Measurements from ENCODE around the gene SSRP1.
A peak's percentile ranks its signal among the peaks of the same experiment; 100 is the strongest.

SSRP1 gene

GRCh38 chr11:57345555-57346211, 10.0 kb upstream of the SSRP1 start (continued):
- TF ChIP-seq ZSCAN5A (tag by site-specific recombination; IDR thresholded peaks at IDR 0.05) (no peak), WT1 (tag by site-specific recombination; IDR thresholded peaks at IDR 0.05) (no peak), ZNF529 (tag by site-specific recombination; IDR thresholded peaks at IDR 0.05; ENCODE audit: insufficient replicate concordance) (no peak), ZNF654 (tag by site-specific recombination; IDR thresholded peaks at IDR 0.05; ENCODE audit: low read depth) (peak; percentile 69)

- no peaks in the 10 kb centered on the region for H3K36me3 ChIP-seq (ENCODE audit: control insufficient read depth in 2 of 2, insufficient read depth in 1 of 2, low read length in 2 of 2)
- no peak for TF ChIP-seq ZNF302 (tag by site-specific recombination; IDR thresholded peaks at IDR 0.05; ENCODE audit: low read depth)
- no peak for TF ChIP-seq ZNF362 (tag by site-specific recombination; IDR thresholded peaks at IDR 0.05)
- TF ChIP-seq ZNF555 (tag by site-specific recombination; conservative IDR thresholded peaks at IDR 0.05), result no peak
- ChIA-PET CTCF (interaction anchor here (0.5 to 2.0 kb wide), 5 partner anchors 113 to 1179 kb away, joined by 3 to 16 read pairs (median 5); no protein-coding TSS in a partner anchor), POLR2A (no interaction called here)
- H3K9me3 ChIP-seq (ENCODE audit: control insufficient read depth, insufficient read depth, low read depth, low read length), result no peaks in the 10 kb centered on the region
- H3K4me3 ChIP-seq (ENCODE audit: low read depth, low read length), result no peak overlapping the region
- no peak overlapping the region for H3K27ac ChIP-seq (ENCODE audit: extremely low read depth, low read depth, low read length)
- no peaks in the 10 kb centered on the region for H3K4me1 ChIP-seq (ENCODE audit: control insufficient read depth, insufficient read depth, low read length)
Observed at GRCh38 chr11:57344826-57345225, 9.1 kb upstream of the SSRP1 start.

GRCh38 chr11:57343825-57344224, 8.1 kb upstream of the SSRP1 start:
- ChIA-PET CTCF (interaction anchor here (0.6 to 1.8 kb wide), 8 partner anchors 75 to 1170 kb away, joined by 3 to 5 read pairs (median 4); no protein-coding TSS in a partner anchor), POLR2A (no interaction called here)
- TF ChIP-seq FEZF1 (tag by site-specific recombination; IDR thresholded peaks at IDR 0.05) (peak; percentile 45; the same call in 1 of the 2 replicates), ZBTB44 (tag by site-specific recombination; IDR thresholded peaks at IDR 0.05) (peak; percentile 86), ZBTB20 (tag by site-specific recombination; IDR thresholded peaks at IDR 0.05) (peak; percentile 83), PATZ1 (tag by site-specific recombination; IDR thresholded peaks at IDR 0.05) (no peak)

GRCh38 chr11:57342702-57343101, 7.0 kb upstream of the SSRP1 start:
- ChIA-PET CTCF (interaction anchor here (0.6 to 1.8 kb wide), 5 partner anchors 11 to 301 kb away, joined by 3 to 5 read pairs (median 3); no protein-coding TSS in a partner anchor), POLR2A (no interaction called here)
- no peak for TF ChIP-seq GLI4 (tag by site-specific recombination; IDR thresholded peaks at IDR 0.05)
- TF ChIP-seq EGR2 (tag by site-specific recombination; IDR thresholded peaks at IDR 0.05; ENCODE audit: low read depth), result peak; percentile 91
- TF ChIP-seq SETDB1 (IDR thresholded peaks at IDR 0.05; ENCODE audit: insufficient read length, low read length), result no peak
- TF ChIP-seq ZFHX2 (tag by site-specific recombination; conservative IDR thresholded peaks at IDR 0.05), result peak; percentile 89
- TF ChIP-seq KLF10 (tag by site-specific recombination; IDR thresholded peaks at IDR 0.05), result no peak

More at GRCh38 chr11:57343825-57344224, 8.1 kb upstream of the SSRP1 start:
- Histone ChIP-seq H3K27ac (ENCODE audit: extremely low read depth, low read depth, low read length) (no peak overlapping the region), H3K4me1 (ENCODE audit: control insufficient read depth, insufficient read depth, low read length) (no peaks in the 10 kb centered on the region), H3K36me3 (ENCODE audit: control insufficient read depth in 2 of 2, insufficient read depth in 1 of 2, low read length in 2 of 2) (no peaks in the 10 kb centered on the region), H3K9me3 (ENCODE audit: control insufficient read depth, insufficient read depth, low read depth, low read length) (no peaks in the 10 kb centered on the region), H3K4me3 (ENCODE audit: low read depth, low read length) (no peak overlapping the region)

More at GRCh38 chr11:57342702-57343101, 7.0 kb upstream of the SSRP1 start:
- H3K4me3 ChIP-seq (ENCODE audit: low read depth, low read length), result no peak overlapping the region
- no peak overlapping the region for H3K27ac ChIP-seq (ENCODE audit: extremely low read depth, low read depth, low read length)
- H3K9me3 ChIP-seq (ENCODE audit: control insufficient read depth, insufficient read depth, low read depth, low read length), result no peaks in the 10 kb centered on the region
- no peaks in the 10 kb centered on the region for H3K4me1 ChIP-seq (ENCODE audit: control insufficient read depth, insufficient read depth, low read length)
- no peaks in the 10 kb centered on the region for H3K36me3 ChIP-seq (ENCODE audit: control insufficient read depth in 2 of 2, insufficient read depth in 1 of 2, low read length in 2 of 2)

Measured in HEK293 (cell line).